ENCODE measurements around the gene XK.
"Not testable (repeated sequence)": the region's sequence is repeated elsewhere in the genome, so short reads cannot be mapped to it uniquely, and the experiment has no call there.

The XK gene

DNA sequence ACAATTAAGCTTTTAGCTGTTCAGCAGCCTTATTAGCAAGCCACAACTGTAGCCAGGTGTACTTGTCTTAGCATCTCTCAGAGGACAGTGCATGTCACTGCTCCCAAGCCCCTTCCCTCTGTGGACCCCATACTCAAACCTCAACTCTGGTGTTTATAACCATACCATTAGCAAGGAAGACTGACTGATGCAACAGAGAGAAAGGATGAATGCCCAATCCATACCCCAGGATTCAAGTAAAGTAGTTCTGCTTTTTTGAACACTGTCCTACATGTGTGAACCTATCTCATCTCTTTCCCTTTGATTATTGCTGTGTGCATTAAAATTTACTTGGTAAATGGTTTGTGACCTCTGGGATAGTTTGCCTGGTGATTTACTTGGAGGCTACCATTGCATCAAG is 71.5 kb downstream of the XK start:
- DNase-seq = no peak

DNA sequence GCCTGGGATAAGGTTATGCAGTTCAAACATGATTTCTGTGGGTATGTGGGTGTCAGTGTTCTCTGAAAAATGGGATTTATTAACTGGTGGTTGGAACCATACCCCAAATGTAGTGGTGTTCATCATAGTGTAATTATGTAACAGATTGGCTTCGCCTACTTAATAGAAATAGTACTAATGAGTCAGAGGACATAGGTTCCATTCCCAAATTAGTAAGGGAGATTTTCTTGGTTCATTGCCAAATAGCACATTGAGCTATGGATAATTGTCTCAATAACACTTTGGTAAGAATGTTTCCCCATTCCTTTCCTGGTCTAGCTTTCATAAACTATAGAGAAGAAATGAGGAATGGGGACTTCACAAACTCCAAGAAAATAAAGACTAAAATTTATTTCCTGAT is 73.8 kb downstream of the XK start:
- no peak for DNase-seq

GRCh38 chrX:37759878-37760418 is 74.4 kb downstream of the XK start:
- DNase-seq = no peak

- no peak for DNase-seq
Observed at GRCh38 chrX:37763400-37763799, 77.8 kb downstream of the XK start.

- no peak for DNase-seq
Observed at GRCh38 chrX:37765507-37765906, 79.9 kb downstream of the XK start.

DNA sequence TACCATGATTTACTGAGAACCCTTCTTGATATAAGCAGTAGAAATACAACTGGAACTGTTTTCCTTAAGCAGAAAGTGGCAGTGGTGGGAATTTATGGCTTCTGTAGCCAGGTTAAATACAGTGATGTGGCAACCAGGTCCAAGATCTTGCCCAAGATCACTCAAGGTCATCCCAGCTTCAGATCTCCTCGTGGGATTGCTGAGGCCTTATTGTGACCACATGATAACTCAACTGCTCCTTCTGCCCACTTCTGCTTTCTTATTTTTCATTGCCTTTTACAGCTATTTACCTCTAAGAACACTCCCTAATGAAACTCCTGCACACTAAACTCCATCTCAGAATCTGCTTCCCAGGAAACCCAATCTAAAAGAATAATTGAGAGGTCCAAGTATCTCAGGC is 81.8 kb downstream of the XK start:
- DNase-seq = no peak

DNA sequence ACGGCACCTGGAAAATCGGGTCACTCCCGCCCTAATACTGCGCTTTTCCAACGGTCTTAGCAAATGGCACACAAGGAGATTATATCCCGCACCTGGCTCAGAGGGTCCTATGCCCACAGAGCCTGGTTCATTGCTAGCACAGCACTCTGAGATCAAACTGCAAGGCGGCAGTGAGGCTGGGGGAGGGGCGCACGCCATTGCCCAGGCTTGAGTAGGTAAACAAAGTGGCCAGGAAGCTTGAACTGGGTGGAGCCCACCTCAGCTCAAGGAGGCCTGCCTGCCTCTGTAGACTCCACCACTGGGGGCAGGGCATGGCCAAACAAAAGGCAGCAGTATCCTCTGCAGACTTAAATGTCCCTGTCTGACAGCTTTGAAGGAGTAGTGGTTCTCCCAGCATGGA is 83.3 kb downstream of the XK start:
- DNase-seq = not testable (repeated sequence)

GRCh38 chrX:37776283-37776986 is 90.8 kb downstream of the XK start:
- no peak for DNase-seq

DNA sequence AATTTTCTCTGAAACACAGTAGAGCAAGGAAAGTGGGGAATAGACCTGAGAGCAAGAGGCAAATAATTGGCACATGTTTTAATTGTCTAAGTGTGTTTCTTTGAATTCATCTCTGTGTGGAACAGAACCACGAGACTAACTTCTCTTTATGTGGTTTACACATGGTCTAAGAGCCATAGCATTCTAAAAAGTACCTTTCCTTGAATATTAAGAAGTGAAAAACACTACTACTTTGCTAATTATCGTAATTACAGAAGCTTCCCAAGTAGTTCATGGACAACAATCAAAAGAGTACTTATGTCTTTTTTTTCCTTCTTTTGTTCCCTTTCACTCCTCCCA is 91.4 kb downstream of the XK start:
- no peak for DNase-seq

DNA sequence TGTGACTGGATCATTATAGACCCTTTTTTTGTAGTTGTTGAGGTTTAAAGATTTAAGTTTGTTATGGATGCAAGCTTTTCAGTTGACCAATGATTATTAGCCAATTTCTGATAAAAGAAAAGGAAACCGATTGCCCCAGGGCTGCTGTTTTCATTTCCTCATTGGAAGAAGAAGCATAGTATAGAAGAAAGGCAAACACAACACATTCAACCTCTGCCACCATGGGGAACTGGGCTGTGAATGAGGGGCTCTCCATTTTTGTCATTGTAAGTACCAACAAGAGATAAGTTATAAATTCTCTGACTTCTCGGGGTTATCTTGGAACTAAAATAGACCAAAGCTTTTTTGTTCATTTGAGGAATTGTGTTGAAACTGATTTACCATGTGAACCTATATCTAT is 94.3 kb downstream of the XK start, which contains the start of gene CYBB:
CYBB (plus strand) TSS at position 203 of the 400 bp plus-strand sequence; CDS start at position 222, 19 bp downstream.
- DNase-seq = no peak

DNA sequence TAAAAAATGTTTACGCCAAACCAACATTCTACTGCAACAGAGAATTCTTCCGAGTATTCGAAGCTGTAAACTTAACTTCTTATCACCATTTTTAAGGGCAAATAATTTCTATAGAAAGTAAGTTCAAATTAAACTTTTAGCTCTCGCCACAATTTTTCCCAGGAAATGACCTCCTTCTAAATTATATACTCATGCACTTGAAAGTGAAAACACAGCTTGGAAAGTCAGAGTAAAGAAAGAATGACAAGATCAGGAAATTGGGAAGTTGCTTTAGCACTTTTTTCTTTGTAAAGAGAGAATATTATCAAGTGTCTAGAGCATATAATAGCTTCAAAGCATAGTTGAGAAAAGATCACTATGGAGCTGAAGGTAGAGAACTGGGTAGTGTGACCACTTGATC is 95.5 kb downstream of the XK start:
- no peak for DNase-seq

Measured in stimulated activated CD4-positive, alpha-beta T cell treated with anti-CD3 and anti-CD28 coated beads, Interleukin-2, amount 100 ng/mL, for 48 hours (primary cell).